ENCODE measurements around the gene DDX49.

DNA sequence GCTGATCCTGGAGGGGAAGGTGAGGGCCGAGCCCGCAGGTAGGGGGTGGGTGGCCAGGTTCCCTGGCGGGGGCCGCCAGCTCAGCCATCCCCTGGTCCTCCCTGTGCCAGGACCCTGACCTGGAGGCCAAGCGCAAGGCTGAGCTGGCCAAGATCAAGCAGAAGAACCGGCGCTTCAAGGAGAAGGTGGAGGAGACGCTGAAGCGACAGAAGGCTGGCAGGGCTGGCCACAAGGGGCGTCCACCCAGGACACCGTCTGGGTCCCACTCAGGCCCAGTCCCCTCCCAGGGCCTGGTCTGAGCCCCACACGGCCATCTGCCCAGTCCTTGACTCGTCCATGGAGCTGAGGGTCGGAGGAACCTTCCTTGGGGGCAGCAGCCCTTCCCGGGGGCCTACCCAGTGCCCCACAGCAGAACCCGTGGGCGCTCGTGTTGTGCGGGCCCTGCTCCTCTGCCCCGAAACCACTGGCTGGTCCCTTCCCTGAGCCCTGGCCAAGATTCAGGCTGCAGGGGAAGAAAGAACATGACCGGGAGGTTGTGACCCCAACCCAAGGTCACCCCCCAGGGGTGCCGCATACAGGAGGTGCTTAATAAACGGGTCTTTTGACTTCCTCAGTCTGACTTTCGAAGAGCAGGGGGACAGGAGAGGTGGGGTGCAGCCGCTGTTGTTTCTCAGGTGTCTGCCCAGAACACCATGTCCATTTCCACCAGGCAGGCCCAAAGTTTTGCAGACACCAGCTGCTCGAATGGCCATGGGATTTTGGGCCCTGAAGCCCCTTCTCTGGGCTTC is 8.7 kb downstream of the DDX49 start:
- TF ChIP-seq, protein P1, sequence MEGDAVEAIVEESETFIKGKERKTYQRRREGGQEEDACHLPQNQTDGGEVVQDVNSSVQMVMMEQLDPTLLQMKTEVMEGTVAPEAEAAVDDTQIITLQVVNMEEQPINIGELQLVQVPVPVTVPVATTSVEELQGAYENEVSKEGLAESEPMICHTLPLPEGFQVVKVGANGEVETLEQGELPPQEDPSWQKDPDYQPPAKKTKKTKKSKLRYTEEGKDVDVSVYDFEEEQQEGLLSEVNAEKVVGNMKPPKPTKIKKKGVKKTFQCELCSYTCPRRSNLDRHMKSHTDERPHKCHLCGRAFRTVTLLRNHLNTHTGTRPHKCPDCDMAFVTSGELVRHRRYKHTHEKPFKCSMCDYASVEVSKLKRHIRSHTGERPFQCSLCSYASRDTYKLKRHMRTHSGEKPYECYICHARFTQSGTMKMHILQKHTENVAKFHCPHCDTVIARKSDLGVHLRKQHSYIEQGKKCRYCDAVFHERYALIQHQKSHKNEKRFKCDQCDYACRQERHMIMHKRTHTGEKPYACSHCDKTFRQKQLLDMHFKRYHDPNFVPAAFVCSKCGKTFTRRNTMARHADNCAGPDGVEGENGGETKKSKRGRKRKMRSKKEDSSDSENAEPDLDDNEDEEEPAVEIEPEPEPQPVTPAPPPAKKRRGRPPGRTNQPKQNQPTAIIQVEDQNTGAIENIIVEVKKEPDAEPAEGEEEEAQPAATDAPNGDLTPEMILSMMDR (IDR thresholded peaks at IDR 0.05; ENCODE audit: insufficient read depth, low read length, poor library complexity, severe bottlenecking) = no peak
- TF ChIP-seq EZH2phosphoT487 (conservative IDR thresholded peaks at IDR 0.05; ENCODE audit: low read length) = no peak
